Measurements from ENCODE around the gene SMC1B.

DNA sequence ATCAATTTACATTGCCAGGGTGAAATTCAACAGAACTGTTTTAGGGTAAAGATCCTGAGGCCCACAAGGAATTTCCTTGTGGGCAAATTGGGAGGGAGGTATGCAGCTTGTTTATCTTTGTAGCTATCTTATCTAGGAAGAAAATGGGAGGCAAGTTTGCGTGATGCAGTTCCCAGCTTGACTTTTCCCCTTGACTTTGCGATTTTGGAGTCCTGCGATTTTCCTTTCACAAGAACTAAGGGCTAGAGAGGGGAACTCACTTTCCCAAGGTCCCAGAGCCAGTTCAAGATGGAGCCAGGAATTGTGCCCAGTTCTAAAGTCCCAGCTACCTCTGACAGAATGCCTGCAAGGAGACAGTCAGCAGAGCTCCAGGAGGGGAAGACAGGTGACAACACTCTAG is 30.8 kb upstream of the SMC1B start:
- TF ChIP-seq POLR2A (IDR thresholded peaks at IDR 0.05; ENCODE audit: low read depth, low read length): no peak
- no peak for TF ChIP-seq POLR2AphosphoS5 (IDR thresholded peaks at IDR 0.05; ENCODE audit: low read depth, low read length)

Data from GM12892 (cell line).